SK-N-SH (cell line): Measurements from ENCODE around the gene MPST. TPM values are rescaled to one million over a fixed set of nuclear protein-coding genes. Genes with fewer than 3 reads are reported as not detected.

Source experiments
- CTCF ChIA-PET: fragments of 300-600, 350-600 bp; formaldehyde crosslinking; extraction: SDS; loops from one replicate; lab custom pipeline; 2021; lab: Yijun Ruan, JAX
- POLR2A ChIA-PET: fragments of 350-600 bp; sonication (Branson Sonifier 250); formaldehyde crosslinking; extraction: SDS; loops from one replicate; lab custom pipeline; 2020; ENCODE audit warnings: antibody characterized with exemption, inconsistent platforms; lab: Yijun Ruan, JAX
- DNase-seq: peaks from one replicate; pipeline ENCODE4 v3.0.0; 2012
- H2AFZ ChIP-seq: fragments of 200-600 bp; sonication (generic); 2 replicates; pipeline ENCODE4 v1.8.1; 2016; ENCODE audit warnings: antibody characterized with exemption, mild to moderate bottlenecking, low read depth
- H3F3A ChIP-seq: fragments of 200-600 bp; sonication (generic); replicated peaks from 2 replicates; pipeline ENCODE3; 2016; ENCODE audit warnings: antibody characterized with exemption, mild to moderate bottlenecking; ENCODE audit not compliant: insufficient read depth
- H3K27ac ChIP-seq, 2 experiments: fragments of 200-500 bp in 1 of 2; fragments of 200-600 bp in 1 of 2; sonication (Bioruptor generic) in 1 of 2; sonication (generic), shearing (Covaris generic) in 1 of 2; 2 replicates each; pipeline versions ENCODE4 v1.5.1 to v1.6.1; 2014 to 2016; ENCODE audit warnings: low read depth in 2 of 2, inconsistent platforms in 1 of 2, low read length in 1 of 2, mild to moderate bottlenecking in 1 of 2, mixed read lengths in 1 of 2
- H3K27me3 ChIP-seq: fragments of 200-600 bp; sonication (generic), shearing (Covaris generic); 2 replicates; pipeline ENCODE4 v1.6.1; 2016; ENCODE audit warnings: mixed run types; ENCODE audit not compliant: insufficient read depth
- H3K36me3 ChIP-seq, 2 experiments: fragments of 200-500 bp in 1 of 2; fragments of 200-600 bp in 1 of 2; sonication (Bioruptor generic) in 1 of 2; sonication (generic) in 1 of 2; replicated peaks in 1 of 2; 2 replicates each; pipeline versions ENCODE3 to v1.5.1; 2014 to 2016; ENCODE audit warnings: low read length in 1 of 2, mild to moderate bottlenecking in 1 of 2; ENCODE audit not compliant: insufficient read depth in 2 of 2, control insufficient read depth in 1 of 2
- H3K4me1 ChIP-seq, 2 experiments: fragments of 200-500 bp in 1 of 2; fragments of 200-600 bp in 1 of 2; sonication (Bioruptor generic) in 1 of 2; sonication (generic), shearing (Covaris generic) in 1 of 2; 2 replicates each; pipeline versions ENCODE4 v1.5.1 to v1.6.1; 2014 to 2016; ENCODE audit warnings: low read depth in 1 of 2, low read length in 1 of 2, mixed run types in 1 of 2; ENCODE audit not compliant: insufficient read depth in 2 of 2, control insufficient read depth in 1 of 2
- H3K4me2 ChIP-seq: fragments of 200-600 bp; sonication (generic), shearing (Covaris generic); 2 replicates; pipeline ENCODE4 v1.6.1; 2017; ENCODE audit warnings: mixed run types
- H3K4me3 ChIP-seq, 2 experiments: fragments of 200-500 bp in 1 of 2; fragments of 200-600 bp in 1 of 2; sonication (Bioruptor generic) in 1 of 2; sonication (generic), shearing (Covaris generic) in 1 of 2; 2 replicates each; pipeline versions ENCODE4 v1.5.1 to v1.8.1; 2014 to 2016; ENCODE audit warnings: low read depth in 2 of 2, inconsistent platforms in 1 of 2, low read length in 1 of 2, mild to moderate bottlenecking in 1 of 2, mixed read lengths in 1 of 2, moderate library complexity in 1 of 2
- H3K79me2 ChIP-seq: fragments of 200-600 bp; sonication (generic); 2 replicates; pipeline ENCODE4 v1.8.1; 2017; ENCODE audit warnings: mild to moderate bottlenecking; ENCODE audit not compliant: insufficient read depth
- H3K9ac ChIP-seq: fragments of 200-600 bp; sonication (generic); 2 replicates; pipeline ENCODE4 v1.6.1; 2017; ENCODE audit warnings: mixed run types
- H3K9me2 ChIP-seq: fragments of 200-600 bp; sonication (generic); 2 replicates; pipeline ENCODE4 v1.6.1; 2017; ENCODE audit warnings: mixed run types
- H3K9me3 ChIP-seq: fragments of 200-600 bp; sonication (generic); 2 replicates; pipeline ENCODE4 v1.6.1; 2017; ENCODE audit warnings: mixed run types, mild to moderate bottlenecking, moderate library complexity
- H4K20me1 ChIP-seq: fragments of 200-600 bp; sonication (generic); 2 replicates; pipeline ENCODE4 v1.6.1; 2017; ENCODE audit warnings: mild to moderate bottlenecking, mixed run types; ENCODE audit not compliant: insufficient read depth
- FOXJ3 ChIP-seq: sonication (generic); formaldehyde crosslinking; IDR thresholded peaks from 2 replicates; pipeline ENCODE4 v1.5.1; 2020; ENCODE audit warnings: mild to moderate bottlenecking, missing genetic modification reagents
- GABPA ChIP-seq: IDR thresholded peaks from 2 replicates; pipeline ENCODE4 v1.4.0; 2012; ENCODE audit warnings: low read depth, mild to moderate bottlenecking
- MEF2A ChIP-seq: IDR thresholded peaks from 2 replicates; pipeline ENCODE4 v1.4.0; 2012; ENCODE audit warnings: low read depth, borderline replicate concordance
- NFIC ChIP-seq: IDR thresholded peaks from 2 replicates; pipeline ENCODE4 v1.4.0; 2012; ENCODE audit warnings: borderline replicate concordance
- POLR2AphosphoS5 ChIP-seq: IDR thresholded peaks from 2 replicates; pipeline ENCODE4 v1.6.1; 2012; ENCODE audit warnings: low read depth, low read length
- RAD21 ChIP-seq: IDR thresholded peaks from 2 replicates; pipeline ENCODE4 v1.6.1; 2012; ENCODE audit warnings: mild to moderate bottlenecking, low read length
- RCOR1 ChIP-seq: fragments of 150-350 bp; IDR thresholded peaks from 2 replicates; pipeline ENCODE4 v1.6.1; 2017; ENCODE audit warnings: antibody characterized with exemption, low read length
- RFX5 ChIP-seq: IDR thresholded peaks from 2 replicates; pipeline ENCODE4 v1.6.1; 2012; ENCODE audit warnings: mild to moderate bottlenecking, improper control_type of control experiment, low read length
- SIN3A ChIP-seq: IDR thresholded peaks from 2 replicates; pipeline ENCODE4 v1.6.1; 2012; ENCODE audit warnings: low read depth, mild to moderate bottlenecking, low read length, moderate library complexity, borderline replicate concordance
- TAF1 ChIP-seq: IDR thresholded peaks from 2 replicates; pipeline ENCODE4 v1.6.1; 2012; ENCODE audit warnings: low read depth, mild to moderate bottlenecking, low read length, moderate library complexity, borderline replicate concordance
- TCF12 ChIP-seq: IDR thresholded peaks from 2 replicates; pipeline ENCODE4 v1.4.0; 2012
- YY1 ChIP-seq: IDR thresholded peaks from 2 replicates; pipeline ENCODE4 v1.4.0; 2012; ENCODE audit warnings: low read depth, mild to moderate bottlenecking
- WGBS: methylation state at CpG from one replicate; pipeline ENCODE4 v1.1.6; 2017; ENCODE audit warnings: low lambda C conversion rate; 5-methylcytosine and 5-hydroxymethylcytosine counted together
- polyA plus RNA-seq, 3 experiments: library from polyadenylated mRNA; depleted of rRNA; stranded (reverse); fragments of >200 nt; gene quantifications; 2 replicates each; pipeline ENCODE4 v1.2.3, GENCODE V29; 2012
- TF ChIP-seq, protein P1 (sequence below): IDR thresholded peaks from 2 replicates; pipeline ENCODE4 v1.4.0; 2012; ENCODE audit warnings: low read depth, borderline replicate concordance

Gene MPST
- polyA plus RNA-seq, 1 of the 3 experiments (the other 2 are of a cell fraction): 60.4 TPM

DNA sequence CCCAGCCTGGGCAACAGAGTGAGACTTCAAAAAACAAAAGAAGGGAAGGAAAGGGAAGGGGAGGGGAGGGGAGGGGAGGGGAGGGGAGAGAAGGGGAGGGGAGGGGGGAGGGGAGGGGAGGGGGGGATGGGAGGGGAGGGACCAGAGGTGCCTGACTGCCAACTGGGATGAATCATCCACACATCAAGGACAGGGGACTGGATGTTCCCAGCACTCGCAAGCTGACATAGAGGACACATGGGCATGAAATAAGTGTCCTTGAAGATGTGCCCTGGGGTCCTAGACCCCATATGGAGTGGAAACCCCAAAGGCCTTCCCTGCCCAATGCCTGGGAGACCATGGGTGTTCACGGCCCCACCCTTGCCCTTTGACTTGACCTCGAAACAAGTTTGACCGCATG, 20.1 kb upstream of the MPST start:
- 75% methylated on average over 2 of the region's 4 CpGs for WGBS
- no peak for DNase-seq
- Histone ChIP-seq H3K4me1 (no peaks in the 10 kb centered on the region), H2AFZ (no peak overlapping the region), H3K27ac (no peak overlapping the region), H3K9me2 (no peaks in the 10 kb centered on the region), H3K9me3 (no peaks in the 10 kb centered on the region), H3F3A (no peaks in the 10 kb centered on the region), H3K79me2 (no peaks in the 10 kb centered on the region), H3K27me3 (peaks cover 12% of the 10 kb centered on the region; the same call in 1 of the 2 replicates), H3K4me3 (no peak overlapping the region), H3K4me2 (no peak overlapping the region), H3K36me3 (no peaks in the 10 kb centered on the region), H4K20me1 (no peaks in the 10 kb centered on the region), H3K9ac (no peak overlapping the region)
- ChIA-PET CTCF (interaction anchor here (0.9 to 1.8 kb wide), 6 partner anchors 8 to 453 kb away, joined by 3 to 6 read pairs (median 4); no protein-coding TSS in a partner anchor), POLR2A (no interaction called here)
- TF ChIP-seq GABPA (no peak), FOXJ3 (CRISPR knock-in tag) (no peak), RAD21 (no peak)

- POLR2A ChIA-PET: no interaction called here
- Histone ChIP-seq H3K27me3 (peaks cover 6% of the 10 kb centered on the region; the same call in 1 of the 2 replicates), H3K36me3 (no peaks in the 10 kb centered on the region), H2AFZ (no peak overlapping the region), H3K4me1 (no peaks in the 10 kb centered on the region), H3K9ac (no peak overlapping the region), H4K20me1 (no peaks in the 10 kb centered on the region), H3K9me3 (no peaks in the 10 kb centered on the region), H3K79me2 (no peaks in the 10 kb centered on the region), H3K9me2 (no peaks in the 10 kb centered on the region), H3F3A (no peaks in the 10 kb centered on the region), H3K4me3 (no peak overlapping the region), H3K4me2 (no peak overlapping the region), H3K27ac (no peak overlapping the region)
- no peak for TF ChIP-seq NFIC
- TF ChIP-seq POLR2AphosphoS5: no peak
- no peak for TF ChIP-seq RFX5
- TF ChIP-seq TCF12: no peak
- TF ChIP-seq, protein P1, sequence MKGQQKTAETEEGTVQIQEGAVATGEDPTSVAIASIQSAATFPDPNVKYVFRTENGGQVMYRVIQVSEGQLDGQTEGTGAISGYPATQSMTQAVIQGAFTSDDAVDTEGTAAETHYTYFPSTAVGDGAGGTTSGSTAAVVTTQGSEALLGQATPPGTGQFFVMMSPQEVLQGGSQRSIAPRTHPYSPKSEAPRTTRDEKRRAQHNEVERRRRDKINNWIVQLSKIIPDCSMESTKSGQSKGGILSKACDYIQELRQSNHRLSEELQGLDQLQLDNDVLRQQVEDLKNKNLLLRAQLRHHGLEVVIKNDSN: no peak
- no peak for TF ChIP-seq FOXJ3 (CRISPR knock-in tag)
- no peak for TF ChIP-seq RCOR1
- no peak for TF ChIP-seq TAF1
- TF ChIP-seq GABPA: no peak
- no peak for TF ChIP-seq RAD21
- no peak for TF ChIP-seq MEF2A
- TF ChIP-seq YY1: no peak
- no peak for TF ChIP-seq SIN3A
- CTCF ChIA-PET: interaction anchor here (1.5 to 1.8 kb wide), 2 partner anchors 10 to 454 kb away, joined by 3 to 4 read pairs; no protein-coding TSS in a partner anchor
- no peak for DNase-seq
- 41% methylated on average over 10 of the region's 11 CpGs for WGBS
These were observed 18.6 kb upstream of the MPST start for GRCh38 chr22:37000676-37001534.
